ENCODE data around the gene ARFGEF2. TPM values are rescaled to one million over a fixed set of nuclear protein-coding genes. Genes with fewer than 3 reads are reported as not detected.

The ARFGEF2 gene
- total and polyA plus RNA-seq, 2 of the 8 experiments (the other 6 are each of a cell fraction or from before 2014, with no cell fraction given): 8.1 to 21.8 TPM

DNA sequence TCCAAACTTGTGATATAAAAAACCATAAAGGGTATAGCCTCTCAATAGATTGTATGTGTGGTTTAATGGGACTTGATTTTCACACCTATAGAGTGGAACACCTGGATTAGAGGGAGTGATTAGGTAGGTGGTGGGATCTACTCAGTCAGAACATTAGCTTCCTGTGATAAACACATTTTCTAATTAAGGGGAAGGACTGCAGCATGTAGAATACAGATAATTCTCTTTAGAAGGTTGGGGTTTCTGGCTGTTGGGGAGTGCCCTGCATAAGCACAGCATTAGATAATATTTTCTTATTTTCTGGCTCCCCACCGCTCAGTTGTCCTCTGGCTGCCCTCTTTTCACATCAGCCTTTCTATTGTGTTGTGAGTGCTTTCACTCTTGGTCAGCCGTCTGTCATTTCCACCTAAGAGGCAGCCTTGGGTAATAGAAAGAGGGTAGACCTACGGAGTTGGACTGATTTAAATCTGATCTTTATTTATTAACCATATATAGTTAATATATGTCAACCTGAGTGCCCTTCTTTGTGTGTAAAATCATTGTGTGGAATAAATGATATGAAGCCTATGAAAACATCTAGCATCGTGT, 132.6 kb downstream of the ARFGEF2 start (continued):
- TF ChIP-seq, protein P1, sequence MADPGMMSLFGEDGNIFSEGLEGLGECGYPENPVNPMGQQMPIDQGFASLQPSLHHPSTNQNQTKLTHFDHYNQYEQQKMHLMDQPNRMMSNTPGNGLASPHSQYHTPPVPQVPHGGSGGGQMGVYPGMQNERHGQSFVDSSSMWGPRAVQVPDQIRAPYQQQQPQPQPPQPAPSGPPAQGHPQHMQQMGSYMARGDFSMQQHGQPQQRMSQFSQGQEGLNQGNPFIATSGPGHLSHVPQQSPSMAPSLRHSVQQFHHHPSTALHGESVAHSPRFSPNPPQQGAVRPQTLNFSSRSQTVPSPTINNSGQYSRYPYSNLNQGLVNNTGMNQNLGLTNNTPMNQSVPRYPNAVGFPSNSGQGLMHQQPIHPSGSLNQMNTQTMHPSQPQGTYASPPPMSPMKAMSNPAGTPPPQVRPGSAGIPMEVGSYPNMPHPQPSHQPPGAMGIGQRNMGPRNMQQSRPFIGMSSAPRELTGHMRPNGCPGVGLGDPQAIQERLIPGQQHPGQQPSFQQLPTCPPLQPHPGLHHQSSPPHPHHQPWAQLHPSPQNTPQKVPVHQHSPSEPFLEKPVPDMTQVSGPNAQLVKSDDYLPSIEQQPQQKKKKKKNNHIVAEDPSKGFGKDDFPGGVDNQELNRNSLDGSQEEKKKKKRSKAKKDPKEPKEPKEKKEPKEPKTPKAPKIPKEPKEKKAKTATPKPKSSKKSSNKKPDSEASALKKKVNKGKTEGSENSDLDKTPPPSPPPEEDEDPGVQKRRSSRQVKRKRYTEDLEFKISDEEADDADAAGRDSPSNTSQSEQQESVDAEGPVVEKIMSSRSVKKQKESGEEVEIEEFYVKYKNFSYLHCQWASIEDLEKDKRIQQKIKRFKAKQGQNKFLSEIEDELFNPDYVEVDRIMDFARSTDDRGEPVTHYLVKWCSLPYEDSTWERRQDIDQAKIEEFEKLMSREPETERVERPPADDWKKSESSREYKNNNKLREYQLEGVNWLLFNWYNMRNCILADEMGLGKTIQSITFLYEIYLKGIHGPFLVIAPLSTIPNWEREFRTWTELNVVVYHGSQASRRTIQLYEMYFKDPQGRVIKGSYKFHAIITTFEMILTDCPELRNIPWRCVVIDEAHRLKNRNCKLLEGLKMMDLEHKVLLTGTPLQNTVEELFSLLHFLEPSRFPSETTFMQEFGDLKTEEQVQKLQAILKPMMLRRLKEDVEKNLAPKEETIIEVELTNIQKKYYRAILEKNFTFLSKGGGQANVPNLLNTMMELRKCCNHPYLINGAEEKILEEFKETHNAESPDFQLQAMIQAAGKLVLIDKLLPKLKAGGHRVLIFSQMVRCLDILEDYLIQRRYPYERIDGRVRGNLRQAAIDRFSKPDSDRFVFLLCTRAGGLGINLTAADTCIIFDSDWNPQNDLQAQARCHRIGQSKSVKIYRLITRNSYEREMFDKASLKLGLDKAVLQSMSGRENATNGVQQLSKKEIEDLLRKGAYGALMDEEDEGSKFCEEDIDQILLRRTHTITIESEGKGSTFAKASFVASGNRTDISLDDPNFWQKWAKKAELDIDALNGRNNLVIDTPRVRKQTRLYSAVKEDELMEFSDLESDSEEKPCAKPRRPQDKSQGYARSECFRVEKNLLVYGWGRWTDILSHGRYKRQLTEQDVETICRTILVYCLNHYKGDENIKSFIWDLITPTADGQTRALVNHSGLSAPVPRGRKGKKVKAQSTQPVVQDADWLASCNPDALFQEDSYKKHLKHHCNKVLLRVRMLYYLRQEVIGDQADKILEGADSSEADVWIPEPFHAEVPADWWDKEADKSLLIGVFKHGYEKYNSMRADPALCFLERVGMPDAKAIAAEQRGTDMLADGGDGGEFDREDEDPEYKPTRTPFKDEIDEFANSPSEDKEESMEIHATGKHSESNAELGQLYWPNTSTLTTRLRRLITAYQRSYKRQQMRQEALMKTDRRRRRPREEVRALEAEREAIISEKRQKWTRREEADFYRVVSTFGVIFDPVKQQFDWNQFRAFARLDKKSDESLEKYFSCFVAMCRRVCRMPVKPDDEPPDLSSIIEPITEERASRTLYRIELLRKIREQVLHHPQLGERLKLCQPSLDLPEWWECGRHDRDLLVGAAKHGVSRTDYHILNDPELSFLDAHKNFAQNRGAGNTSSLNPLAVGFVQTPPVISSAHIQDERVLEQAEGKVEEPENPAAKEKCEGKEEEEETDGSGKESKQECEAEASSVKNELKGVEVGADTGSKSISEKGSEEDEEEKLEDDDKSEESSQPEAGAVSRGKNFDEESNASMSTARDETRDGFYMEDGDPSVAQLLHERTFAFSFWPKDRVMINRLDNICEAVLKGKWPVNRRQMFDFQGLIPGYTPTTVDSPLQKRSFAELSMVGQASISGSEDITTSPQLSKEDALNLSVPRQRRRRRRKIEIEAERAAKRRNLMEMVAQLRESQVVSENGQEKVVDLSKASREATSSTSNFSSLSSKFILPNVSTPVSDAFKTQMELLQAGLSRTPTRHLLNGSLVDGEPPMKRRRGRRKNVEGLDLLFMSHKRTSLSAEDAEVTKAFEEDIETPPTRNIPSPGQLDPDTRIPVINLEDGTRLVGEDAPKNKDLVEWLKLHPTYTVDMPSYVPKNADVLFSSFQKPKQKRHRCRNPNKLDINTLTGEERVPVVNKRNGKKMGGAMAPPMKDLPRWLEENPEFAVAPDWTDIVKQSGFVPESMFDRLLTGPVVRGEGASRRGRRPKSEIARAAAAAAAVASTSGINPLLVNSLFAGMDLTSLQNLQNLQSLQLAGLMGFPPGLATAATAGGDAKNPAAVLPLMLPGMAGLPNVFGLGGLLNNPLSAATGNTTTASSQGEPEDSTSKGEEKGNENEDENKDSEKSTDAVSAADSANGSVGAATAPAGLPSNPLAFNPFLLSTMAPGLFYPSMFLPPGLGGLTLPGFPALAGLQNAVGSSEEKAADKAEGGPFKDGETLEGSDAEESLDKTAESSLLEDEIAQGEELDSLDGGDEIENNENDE (IDR thresholded peaks at IDR 0.05; ENCODE audit: insufficient replicate concordance, low read length): no peak
- TF ChIP-seq JUND (IDR thresholded peaks at IDR 0.05; ENCODE audit: low read length): no peak
- no peak for TF ChIP-seq CREB1 (IDR thresholded peaks at IDR 0.05)
- TF ChIP-seq SIX5 (IDR thresholded peaks at IDR 0.05; ENCODE audit: low read depth, low read length): no peak
- TF ChIP-seq CTBP2 (IDR thresholded peaks at IDR 0.05; ENCODE audit: borderline replicate concordance, insufficient read depth, insufficient read length, low read length): no peak
- no peak for TF ChIP-seq HDAC6 (IDR thresholded peaks at IDR 0.05; ENCODE audit: low read depth, low read length)
- TF ChIP-seq POLR2A (IDR thresholded peaks at IDR 0.05; ENCODE audit: control extremely low read depth in 1 of 2, low read depth in 2 of 2, low read length in 2 of 2): no peak
- TF ChIP-seq TAF1 (IDR thresholded peaks at IDR 0.05; ENCODE audit: low read depth, low read length): no peak

All from H1 (cell line).